Tibial nerve (tissue), 3 donors: ENCODE data around the gene CYTH3.

Experiments used
- CTCF ChIP-seq, 5 experiments: fragments of 200-600 bp in 3 of 5; fragments of 450-650 bp in 2 of 5; sonication (generic) in 3 of 5; IDR thresholded peaks; one replicate each; pipeline ENCODE4 v1.5.1; 2016 to 2019; ENCODE audit warnings: antibody characterized with exemption in 5 of 5, mild to moderate bottlenecking in 3 of 5, moderate library complexity in 2 of 5
- POLR2A ChIP-seq, 2 donors: fragments of 450-650 bp; IDR thresholded peaks; one replicate each; pipeline ENCODE4 v1.6.1; 2017; ENCODE audit warnings: antibody characterized with exemption in 2 of 2, mild to moderate bottlenecking in 2 of 2, moderate library complexity in 2 of 2

- TF ChIP-seq CTCF (IDR thresholded peaks at IDR 0.05) (no peak), POLR2A (IDR thresholded peaks at IDR 0.05) (no peak)
Measured at GRCh38 chr7:6306471-6306870, 34.0 kb upstream of the CYTH3 start.
